Neural cell (in vitro differentiated cells): Measurements from ENCODE around the gene CSPG4. TPM values are rescaled to one million over a fixed set of nuclear protein-coding genes. Genes with fewer than 3 reads are reported as not detected.

Experiments
- H2AFZ ChIP-seq: fragments of 200-600, 300-800 bp; sonication (generic), shearing (Covaris generic); 2 replicates; pipeline ENCODE4 v1.6.0; 2014; ENCODE audit warnings: low read depth, mild to moderate bottlenecking, antibody characterized with exemption, low read length, moderate library complexity
- H3F3A ChIP-seq: fragments of 200-600 bp; shearing (Covaris generic); 2 replicates; pipeline ENCODE4 v1.6.1; 2016; ENCODE audit warnings: mild to moderate bottlenecking, moderate library complexity, mixed read lengths, antibody characterized with exemption, low read length; ENCODE audit not compliant: insufficient read depth, poor library complexity, severe bottlenecking
- H3K27ac ChIP-seq: fragments of 200-600, 300-800 bp; sonication (generic), shearing (Covaris generic); 2 replicates; pipeline ENCODE4 v1.5.1; 2014; ENCODE audit warnings: mild to moderate bottlenecking, low read length, moderate library complexity
- H3K27me3 ChIP-seq: fragments of 300-800, 200-600 bp; sonication (generic), shearing (Covaris generic); 2 replicates; pipeline ENCODE4 v1.6.0; 2014; ENCODE audit warnings: mild to moderate bottlenecking, low read depth, low read length, moderate library complexity; ENCODE audit not compliant: insufficient read depth
- H3K36me3 ChIP-seq: fragments of 300-800, 200-600 bp; sonication (generic), shearing (Covaris generic); 2 replicates; pipeline ENCODE4 v1.5.1; 2014; ENCODE audit warnings: mild to moderate bottlenecking, antibody characterized with exemption, low read length, moderate library complexity; ENCODE audit not compliant: insufficient read depth
- H3K4me2 ChIP-seq: fragments of 300-800, 200-600 bp; sonication (generic), shearing (Covaris generic); 2 replicates; pipeline ENCODE4 v1.6.0; 2014; ENCODE audit warnings: mild to moderate bottlenecking, low read length
- H3K4me3 ChIP-seq: fragments of 300-800, 200-600 bp; sonication (generic), shearing (Covaris generic); 2 replicates; pipeline ENCODE4 v1.5.1; 2014; ENCODE audit warnings: mild to moderate bottlenecking, low read length, moderate library complexity
- H3K79me2 ChIP-seq: fragments of 200-600 bp; shearing (Covaris generic); replicated peaks from 2 replicates; pipeline ENCODE4 v1.6.0; 2014; ENCODE audit warnings: mild to moderate bottlenecking, low read length, moderate library complexity; ENCODE audit not compliant: insufficient read depth
- H3K9ac ChIP-seq: fragments of 300-800, 200-600 bp; sonication (generic), shearing (Covaris generic); 2 replicates; pipeline ENCODE4 v1.6.1; 2016; ENCODE audit warnings: mild to moderate bottlenecking, low read length, mixed read lengths
- H3K9me2 ChIP-seq: fragments of 200-600 bp; shearing (Covaris generic); 2 replicates; pipeline ENCODE4 v1.6.1; 2016; ENCODE audit warnings: mild to moderate bottlenecking, low read length, mixed read lengths; ENCODE audit not compliant: insufficient read depth
- H3K9me3 ChIP-seq: fragments of 200-600, 300-800 bp; sonication (generic), shearing (Covaris generic); 2 replicates; pipeline ENCODE4 v1.6.1; 2016; ENCODE audit warnings: mild to moderate bottlenecking, mixed run types, low read length, moderate library complexity, mixed read lengths
- H4K20me1 ChIP-seq: fragments of 200-600 bp; shearing (Covaris generic); 2 replicates; pipeline ENCODE4 v1.6.1; 2016; ENCODE audit warnings: mild to moderate bottlenecking, mixed run types; ENCODE audit not compliant: insufficient read depth
- CTCF ChIP-seq: fragments of 450-650 bp; IDR thresholded peaks from 2 replicates; pipeline ENCODE4 v1.5.1; 2014; ENCODE audit warnings: antibody characterized with exemption, mild to moderate bottlenecking, moderate library complexity; ENCODE audit not compliant: poor library complexity, severe bottlenecking
- EP300 ChIP-seq: fragments of 450-650 bp; conservative IDR thresholded peaks from 2 replicates; pipeline ENCODE4 v1.6.1; 2014; ENCODE audit warnings: antibody characterized with exemption, mild to moderate bottlenecking, moderate library complexity; ENCODE audit not compliant: poor library complexity, severe bottlenecking
- EZH2 ChIP-seq: fragments of 200-600, 300-800 bp; shearing (Covaris generic), sonication (generic); IDR thresholded peaks from 2 replicates; pipeline ENCODE4 v1.6.1; 2014; ENCODE audit warnings: antibody characterized with exemption, low read length, borderline replicate concordance, mild to moderate bottlenecking; ENCODE audit not compliant: insufficient read depth, poor library complexity, severe bottlenecking
- MXI1 ChIP-seq: fragments of 450-650 bp; conservative IDR thresholded peaks from 2 replicates; pipeline ENCODE4 v1.6.1; 2014; ENCODE audit warnings: antibody characterized with exemption, mild to moderate bottlenecking; ENCODE audit not compliant: poor library complexity, severe bottlenecking
- POLR2AphosphoS5 ChIP-seq: IDR thresholded peaks from 2 replicates; pipeline ENCODE4 v1.6.1; 2012
- RAD21 ChIP-seq: fragments of 450-650 bp; conservative IDR thresholded peaks from 2 replicates; pipeline ENCODE4 v1.6.1; 2014; ENCODE audit warnings: antibody characterized with exemption, mild to moderate bottlenecking, moderate library complexity
- REST ChIP-seq: IDR thresholded peaks from 2 replicates; pipeline ENCODE4 v1.6.1; 2012; ENCODE audit warnings: borderline replicate concordance
- SMC3 ChIP-seq: fragments of 450-650 bp; conservative IDR thresholded peaks from 2 replicates; pipeline ENCODE4 v1.6.1; 2014; ENCODE audit warnings: antibody characterized with exemption, mild to moderate bottlenecking, moderate library complexity; ENCODE audit not compliant: poor library complexity
- TAF1 ChIP-seq: IDR thresholded peaks from 2 replicates; pipeline ENCODE4 v1.6.1; 2012; ENCODE audit warnings: low read depth
- polyA plus RNA-seq: library from polyadenylated mRNA; depleted of rRNA; stranded (reverse); fragments of >200 nt; gene quantifications from 2 replicates; pipeline ENCODE4 v1.2.3, GENCODE V29; 2014

The CSPG4 gene
- polyA plus RNA-seq, 1 donor from 2014 or later = not detected

GRCh38 chr15:75751116-75751875 is 38.6 kb upstream of the CSPG4 start:
- Histone ChIP-seq H4K20me1 (no peaks in the 10 kb centered on the region), H3K79me2 (no peaks in the 10 kb centered on the region), H3F3A (no peaks in the 10 kb centered on the region), H3K9ac (no peak overlapping the region), H2AFZ (no peak overlapping the region), H3K9me3 (no peaks in the 10 kb centered on the region), H3K4me3 (no peak overlapping the region), H3K36me3 (no peaks in the 10 kb centered on the region), H3K27ac (no peak overlapping the region), H3K27me3 (no peaks in the 10 kb centered on the region), H3K4me2 (no peak overlapping the region), H3K9me2 (no peaks in the 10 kb centered on the region)
- TF ChIP-seq EZH2 (no peak), CTCF (no peak), EP300 (no peak), REST (no peak), POLR2AphosphoS5 (no peak), SMC3 (no peak), TAF1 (no peak), RAD21 (no peak), MXI1 (no peak)

DNA sequence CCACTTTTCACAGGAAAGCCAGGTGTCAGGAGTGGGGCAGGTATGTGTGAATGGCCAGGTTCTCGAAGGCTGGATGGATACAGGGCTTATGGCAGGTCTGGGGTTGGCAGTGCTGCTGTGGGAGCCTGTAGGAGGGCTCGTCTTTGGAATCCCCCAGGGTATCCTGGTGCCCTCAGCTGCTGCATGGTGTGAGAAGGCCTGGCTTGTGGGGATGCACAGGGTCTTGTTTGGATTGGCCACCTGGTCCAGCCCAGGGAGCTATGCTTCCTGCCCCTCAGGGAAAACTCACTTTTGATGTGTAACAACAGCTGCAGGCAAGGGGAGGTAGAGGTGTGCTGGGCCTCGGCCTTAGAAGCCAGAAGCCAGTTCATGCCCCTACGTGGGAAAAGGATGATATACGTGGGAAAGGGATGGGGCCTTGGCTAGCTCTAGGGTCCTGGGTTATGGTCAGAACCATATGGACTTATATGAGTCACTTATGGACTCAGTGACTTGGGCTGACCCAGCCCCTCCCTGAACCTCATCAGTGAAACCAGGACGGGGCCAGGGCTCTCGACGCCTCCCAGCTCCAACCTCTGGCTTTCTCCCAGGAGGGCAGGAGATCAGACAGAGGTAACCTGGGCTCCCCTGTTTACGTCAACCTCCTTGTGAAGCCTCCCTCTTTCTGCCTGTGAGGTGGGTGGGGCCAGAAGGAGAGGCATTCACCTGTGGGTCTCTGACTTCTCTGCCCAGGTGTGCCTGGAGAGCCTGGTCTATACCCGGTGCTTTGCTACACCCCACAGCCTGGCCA is 37.8 kb upstream of the CSPG4 start:
- no peaks in the 10 kb centered on the region for H3K79me2 ChIP-seq
- TF ChIP-seq SMC3 (no peak), CTCF (no peak), POLR2AphosphoS5 (no peak), TAF1 (no peak), EZH2 (no peak), MXI1 (no peak), REST (no peak), EP300 (no peak), RAD21 (no peak)
- H3F3A ChIP-seq = no peaks in the 10 kb centered on the region
- H3K9me3 ChIP-seq = no peaks in the 10 kb centered on the region
- no peak overlapping the region for H3K4me3 ChIP-seq
- H4K20me1 ChIP-seq = no peaks in the 10 kb centered on the region
- no peak overlapping the region for H3K9ac ChIP-seq
- H3K9me2 ChIP-seq = no peaks in the 10 kb centered on the region
- no peak overlapping the region for H2AFZ ChIP-seq
- H3K27ac ChIP-seq = no peak overlapping the region
- H3K27me3 ChIP-seq = no peaks in the 10 kb centered on the region
- H3K4me2 ChIP-seq = no peak overlapping the region
- no peaks in the 10 kb centered on the region for H3K36me3 ChIP-seq
